Fibroblast of skin of left quadriceps (primary cell): ENCODE measurements around the gene TMEM50B.
"Not testable (repeated sequence)": the region's sequence is repeated elsewhere in the genome, so short reads cannot be mapped to it uniquely, and the experiment has no call there.

Source experiments
- DNase-seq, 2 experiments: peaks; one replicate each; pipeline ENCODE4 v3.0.0-alpha.2; 2013; ENCODE audit warnings: low read depth in 2 of 2

TMEM50B gene

GRCh38 chr21:33478182-33478581, 1.6 kb downstream of the TMEM50B start:
- DNase-seq = no peak

- DNase-seq = no peak
These were observed 2.7 kb downstream of the TMEM50B start for GRCh38 chr21:33477066-33477465.

- DNase-seq = no peak
These were observed 6.4 kb downstream of the TMEM50B start for GRCh38 chr21:33473344-33473743.

- DNase-seq = no peak
These were observed 9.1 kb downstream of the TMEM50B start for GRCh38 chr21:33470701-33471100.

- DNase-seq = not testable (repeated sequence)
These were observed 10.6 kb downstream of the TMEM50B start for GRCh38 chr21:33469183-33469582.

- DNase-seq = no peak
These were observed 18.1 kb downstream of the TMEM50B start for GRCh38 chr21:33461538-33462250.

- no peak for DNase-seq
These were observed 20.9 kb downstream of the TMEM50B start for GRCh38 chr21:33458861-33459260.

GRCh38 chr21:33455686-33456446, 23.9 kb downstream of the TMEM50B start:
- DNase-seq = no peak

- no peak for DNase-seq
These were observed 27.4 kb downstream of the TMEM50B start for GRCh38 chr21:33452362-33452761.

GRCh38 chr21:33451634-33452071, 28.1 kb downstream of the TMEM50B start:
- no peak for DNase-seq

GRCh38 chr21:33449616-33450015, 30.2 kb downstream of the TMEM50B start:
- no peak for DNase-seq

- DNase-seq = not testable (repeated sequence)
These were observed 33.2 kb downstream of the TMEM50B start for GRCh38 chr21:33446620-33447019.

- no peak for DNase-seq
These were observed 35.3 kb downstream of the TMEM50B start for GRCh38 chr21:33444499-33444898.

- no peak for DNase-seq
These were observed 36.6 kb downstream of the TMEM50B start for GRCh38 chr21:33443194-33443593.

GRCh38 chr21:33441489-33442477, 38.0 kb downstream of the TMEM50B start:
- DNase-seq = no peak

GRCh38 chr21:33437140-33437539, 42.6 kb downstream of the TMEM50B start:
- DNase-seq = no peak

GRCh38 chr21:33434770-33435360, 44.9 kb downstream of the TMEM50B start:
- peak; percentile 69 to 71 for DNase-seq

GRCh38 chr21:33433425-33434114, 46.2 kb downstream of the TMEM50B start:
- no peak for DNase-seq

GRCh38 chr21:33433001-33433400, 46.8 kb downstream of the TMEM50B start:
- DNase-seq = no peak

GRCh38 chr21:33432496-33432895, 47.3 kb downstream of the TMEM50B start:
- DNase-seq = no peak

GRCh38 chr21:33430858-33431257, 48.9 kb downstream of the TMEM50B start:
- no peak for DNase-seq
